IMR-90 (cell line): Measurements from ENCODE around the gene LRRFIP1. TPM values are rescaled to one million over a fixed set of nuclear protein-coding genes. Genes with fewer than 3 reads are reported as not detected.

Experiments used
- ATAC-seq: fragments of 200-7000 bp; cut with Tn5 transposase; 2 replicates; pipeline ENCODE4 v1.9.1; 2020; ENCODE audit warnings: low read depth, mild to moderate bottlenecking, moderate library complexity
- BruUV-seq: library from RNA; stranded (reverse); fragments of 400-500 nt; replicated peaks from 2 replicates; lab custom pipeline; 2021; lab: Mats Ljungman, UMichigan
- CTCF ChIA-PET: fragments of 300-600 bp; formaldehyde crosslinking; extraction: SDS; loops from one replicate; lab custom pipeline; 2021; ENCODE audit warnings: antibody characterized with exemption; lab: Yijun Ruan, JAX
- POLR2A ChIA-PET: fragments of 300-600 bp; sonication (Branson Sonifier 250); formaldehyde crosslinking; loops from one replicate; lab custom pipeline; 2022; ENCODE audit warnings: antibody characterized with exemption; ENCODE audit not compliant: unreplicated experiment; lab: Charles Lee
- DNase-seq: peaks from one replicate; pipeline ENCODE4 v3.0.0; 2013
- H2AFZ ChIP-seq: replicated peaks from 2 replicates; pipeline ENCODE3; 2013; ENCODE audit warnings: low read length, mild to moderate bottlenecking; ENCODE audit not compliant: poor library complexity
- H2AK5ac ChIP-seq: 2 replicates; pipeline ENCODE4 v1.6.1; 2013; ENCODE audit warnings: low read depth, low read length, inconsistent platforms
- H2AK9ac ChIP-seq: replicated peaks from 2 replicates; pipeline ENCODE3; 2013; ENCODE audit warnings: mild to moderate bottlenecking, low read depth, low read length, moderate library complexity; ENCODE audit not compliant: poor library complexity
- H2BK120ac ChIP-seq: 2 replicates; pipeline ENCODE4 v1.6.1; 2013; ENCODE audit warnings: low read depth, low read length, inconsistent platforms
- H2BK15ac ChIP-seq: 3 replicates; pipeline ENCODE4 v1.6.1; 2013; ENCODE audit warnings: low read depth, low read length, inconsistent platforms
- H2BK20ac ChIP-seq: 2 replicates; pipeline ENCODE4 v1.6.1; 2013; ENCODE audit warnings: low read depth, mild to moderate bottlenecking, inconsistent platforms, low read length, moderate library complexity
- H2BK5ac ChIP-seq: 2 replicates; pipeline ENCODE4 v1.6.1; 2013; ENCODE audit warnings: mild to moderate bottlenecking, low read depth, low read length, inconsistent platforms; ENCODE audit not compliant: poor library complexity, severe bottlenecking
- H3K14ac ChIP-seq: replicated peaks from 2 replicates; pipeline ENCODE4 v1.6.1; 2013; ENCODE audit warnings: low read depth, low read length, inconsistent platforms
- H3K18ac ChIP-seq: 2 replicates; pipeline ENCODE4 v1.6.1; 2013; ENCODE audit warnings: low read depth, low read length, control low read depth
- H3K23ac ChIP-seq: 2 replicates; pipeline ENCODE4 v1.6.1; 2013; ENCODE audit warnings: low read depth, low read length, inconsistent platforms
- H3K27ac ChIP-seq: 2 replicates; pipeline ENCODE4 v1.5.1; 2013; ENCODE audit warnings: mild to moderate bottlenecking, control low read depth, low read length; ENCODE audit not compliant: insufficient read depth
- H3K27me3 ChIP-seq: 2 replicates; pipeline ENCODE4 v1.6.1; 2013; ENCODE audit warnings: low read length; ENCODE audit not compliant: control insufficient read depth, insufficient read depth
- H3K36me3 ChIP-seq: 2 replicates; pipeline ENCODE4 v1.6.1; 2013; ENCODE audit warnings: low read length, mixed read lengths; ENCODE audit not compliant: control insufficient read depth, insufficient read depth
- H3K4ac ChIP-seq: 2 replicates; pipeline ENCODE4 v1.6.1; 2013; ENCODE audit warnings: low read depth, low read length, inconsistent platforms
- H3K4me1 ChIP-seq: 2 replicates; pipeline ENCODE4 v1.6.1; 2013; ENCODE audit warnings: low read length, mixed read lengths; ENCODE audit not compliant: control insufficient read depth, insufficient read depth
- H3K4me2 ChIP-seq: 2 replicates; pipeline ENCODE4 v1.6.1; 2013; ENCODE audit warnings: low read depth, mild to moderate bottlenecking, control low read depth, low read length, moderate library complexity
- H3K4me3 ChIP-seq: 2 replicates; pipeline ENCODE4 v1.5.1; 2013; ENCODE audit warnings: low read depth, mild to moderate bottlenecking, control low read depth, low read length, moderate library complexity; ENCODE audit not compliant: insufficient read depth
- H3K56ac ChIP-seq: 2 replicates; pipeline ENCODE4 v1.6.1; 2013; ENCODE audit warnings: low read length, inconsistent platforms; ENCODE audit not compliant: insufficient read depth; ENCODE audit errors: extremely low read depth
- H3K79me1 ChIP-seq, 2 experiments: 2 replicates each; pipeline ENCODE4 v1.6.1; 2013; ENCODE audit warnings: low read length in 2 of 2, inconsistent platforms in 1 of 2, low read depth in 1 of 2
- H3K9ac ChIP-seq: 2 replicates; pipeline ENCODE4 v1.6.1; 2013; ENCODE audit warnings: low read depth, low read length, control low read depth
- H3K9me1 ChIP-seq: 2 replicates; pipeline ENCODE4 v1.6.1; 2013; ENCODE audit warnings: low read length, inconsistent platforms; ENCODE audit not compliant: insufficient read depth
- H3K9me3 ChIP-seq: 2 replicates; pipeline ENCODE4 v1.6.1; 2013; ENCODE audit warnings: low read length; ENCODE audit not compliant: control insufficient read depth, insufficient read depth
- H4K20me1 ChIP-seq: 2 replicates; pipeline ENCODE4 v1.6.1; 2013; ENCODE audit warnings: low read length, inconsistent platforms; ENCODE audit not compliant: insufficient read depth
- H4K5ac ChIP-seq: 2 replicates; pipeline ENCODE4 v1.6.1; 2013; ENCODE audit warnings: mild to moderate bottlenecking, low read depth, low read length, control low read depth
- H4K8ac ChIP-seq, 2 experiments: 2 replicates each; pipeline ENCODE4 v1.6.1; 2013; ENCODE audit warnings: low read depth in 2 of 2, low read length in 2 of 2, control low read depth in 1 of 2, inconsistent platforms in 1 of 2
- H4K91ac ChIP-seq: 2 replicates; pipeline ENCODE4 v1.6.1; 2013; ENCODE audit warnings: low read depth, low read length, inconsistent platforms; ENCODE audit not compliant: insufficient read depth
- CEBPB ChIP-seq: IDR thresholded peaks from 2 replicates; pipeline ENCODE4 v1.6.1; 2012; ENCODE audit warnings: low read depth, low read length, improper control_type of control experiment
- CHD1 ChIP-seq: IDR thresholded peaks from 2 replicates; pipeline ENCODE4 v1.6.1; 2012; ENCODE audit warnings: low read depth, low read length, improper control_type of control experiment
- CTCF ChIP-seq: conservative IDR thresholded peaks from 2 replicates; pipeline ENCODE4 v1.5.1; 2012; ENCODE audit warnings: mild to moderate bottlenecking, low read depth, low read length, improper control_type of control experiment
- ELK1 ChIP-seq: fragments of 150-350 bp; IDR thresholded peaks from 2 replicates; pipeline ENCODE4 v1.6.1; 2016; ENCODE audit warnings: low read depth, mild to moderate bottlenecking, low read length, moderate library complexity, borderline replicate concordance
- MAZ ChIP-seq: IDR thresholded peaks from 2 replicates; pipeline ENCODE4 v1.6.1; 2012; ENCODE audit warnings: low read depth, mild to moderate bottlenecking, low read length, improper control_type of control experiment, moderate library complexity, borderline replicate concordance
- POLR2A ChIP-seq: IDR thresholded peaks from 2 replicates; pipeline ENCODE4 v1.6.1; 2012; ENCODE audit warnings: mild to moderate bottlenecking, low read depth, low read length
- RCOR1 ChIP-seq: IDR thresholded peaks from 2 replicates; pipeline ENCODE4 v1.6.1; 2012; ENCODE audit warnings: mild to moderate bottlenecking, low read length, improper control_type of control experiment; ENCODE audit not compliant: insufficient replicate concordance
- WGBS, 2 experiments: methylation state at CpG; one replicate each; pipeline versions ENCODE4 v1.1.5 to v1.1.7; 2013; ENCODE audit warnings: missing lambda C conversion rate in 2 of 2; ENCODE audit not compliant: insufficient read length in 1 of 2; ENCODE audit errors: extremely low coverage in 2 of 2; 5-methylcytosine and 5-hydroxymethylcytosine counted together
- dilution Hi-C: fragments of 300-500 bp; cut with HindIII; formaldehyde crosslinking; loops from one replicate; pipeline ENCODE4 v1.14.3; 2018; ENCODE audit warnings: low sequenced_read_pairs; ENCODE audit not compliant: unreplicated experiment
- in situ Hi-C: fragments of 300-500 bp; cut with MboI; formaldehyde crosslinking; loops from 3 replicates; pipeline ENCODE4 v1.14.3; 2019; ENCODE audit warnings: low sequenced_read_pairs, inconsistent platforms, mixed read lengths
- intact Hi-C: fragments of 100-400 bp; cut with micrococcal nuclease; formaldehyde crosslinking; loops from 2 replicates; pipeline ENCODE4 v1.10.0; 2022
- polyA plus RNA-seq, 3 experiments: library from polyadenylated mRNA; depleted of rRNA; stranded (reverse); fragments of >200 nt; gene quantifications; 2 replicates each; pipeline ENCODE4 v1.2.3, GENCODE V29; 2012; ENCODE audit warnings: low replicate concordance in 1 of 3
- total RNA-seq: library from RNA; depleted of rRNA; stranded (reverse); fragments of >200 nt; gene quantifications from 2 replicates; pipeline ENCODE4 v1.2.3, GENCODE V29; 2012

The LRRFIP1 gene
- total and polyA plus RNA-seq, 2 of the 4 experiments (the other 2 are of a cell fraction), result 52.2 to 54.4 TPM

- TF ChIP-seq CTCF, result peak; percentile 33
Observed at GRCh38 chr2:237743561-237744269, 116.3 kb downstream of the LRRFIP1 start (continued).

- DNase-seq (no peak), ATAC-seq (no peak)
- Histone ChIP-seq H4K20me1 (peaks cover 51% of the 10 kb centered on the region), H3K4me3 (no peak overlapping the region), H3K27ac (no peak overlapping the region), H3K23ac (peak overlapping the region; percentile 50), H2BK5ac (peak overlapping the region; percentile 35), H3K14ac (peak overlapping the region; percentile 36; the same call in 1 of the 2 replicates), H3K9me3 (no peaks in the 10 kb centered on the region), H2BK120ac (0 out of 2 replicates have a peak overlapping the region, but pooled peaks have one; percentile 17), H3K79me1 (peaks cover 37 to 85% of the 10 kb centered on the region in 2 experiments; a peak in 3 of 4 replicates), H3K36me3 (peaks cover 13% of the 10 kb centered on the region), H3K27me3 (no peaks in the 10 kb centered on the region), H3K4ac (peak overlapping the region; percentile 55; the same call in 1 of the 2 replicates), H3K4me1 (peaks cover 14% of the 10 kb centered on the region), H2BK20ac (no peak overlapping the region; the same call in 1 of the 2 replicates), H4K5ac (no peak overlapping the region), H4K8ac (peak overlapping the region in 1 of 2 experiments; percentile 33; a peak in 1 of 4 replicates), H3K4me2 (peak overlapping the region; percentile 19; the same call in 1 of the 2 replicates), H2AK9ac (no peak overlapping the region), H2AK5ac (peak overlapping the region; percentile 62; the same call in 1 of the 2 replicates), H3K9ac (no peak overlapping the region), H2AFZ (no peak overlapping the region), H3K9me1 (peaks cover 22% of the 10 kb centered on the region), H4K91ac (no peak overlapping the region), H3K56ac (no peak overlapping the region), H2BK15ac (no peak overlapping the region), H3K18ac (0 out of 2 replicates have a peak overlapping the region, but pooled peaks have one; percentile 1)
- ChIA-PET CTCF (interaction anchor here (0.6 to 3.9 kb wide), 9 partner anchors 8 to 522 kb away, joined by 4 to 56 read pairs (median 5); no protein-coding TSS in a partner anchor), POLR2A (no interaction called here)
- no TSS peak for BruUV-seq
- in situ Hi-C loops, result loop anchor here (5.0 to 25.0 kb wide), 4 partner anchors 72 to 632 kb away; partner anchors contain the start of gene RAB17
- dilution Hi-C loops, result no loop called here
- intact Hi-C loops, result loop anchor here (1.0 to 10.0 kb wide), 3 partner anchors 116 to 649 kb away; no protein-coding TSS in a partner anchor
- 100% methylated on average over 1 of the region's 6 CpGs; no CpG with 5 or more reads in 1 of the 2 experiments for WGBS, 2 experiments
- TF ChIP-seq CHD1 (no peak), POLR2A (no peak), ELK1 (no peak), CTCF (no peak), RCOR1 (no peak), CEBPB (no peak), MAZ (no peak)
Observed at GRCh38 chr2:237744270-237744612, 116.9 kb downstream of the LRRFIP1 start.
